Measurements from ENCODE around the gene TMEM14B. TPM values are rescaled to one million over a fixed set of nuclear protein-coding genes. Genes with fewer than 3 reads are reported as not detected.
A peak's percentile ranks its signal among the peaks of the same experiment; 100 is the strongest.

TMEM14B gene
- total and polyA plus RNA-seq, 9 of the 15 experiments (the other 6 are each of a cell fraction or from before 2014, with no cell fraction given) = 174 to 862 (median 263) TPM

GRCh38 chr6:10749734-10750133 lies 2.1 kb downstream of the TMEM14B start (continued):
- no peak for TF ChIP-seq CTCFL (IDR thresholded peaks at IDR 0.05; ENCODE audit: borderline replicate concordance, insufficient read depth, low read depth, low read length, poor library complexity, severe bottlenecking)
- no peak for TF ChIP-seq ZNF143 (CRISPR knock-in tag; IDR thresholded peaks at IDR 0.05)
- TF ChIP-seq SP2 (IDR thresholded peaks at IDR 0.05; ENCODE audit: extremely low read depth, low read depth, low read length, poor library complexity, severe bottlenecking) = no peak
- TF ChIP-seq NR2C2 (CRISPR knock-in tag; IDR thresholded peaks at IDR 0.05) = no peak
- no peak for TF ChIP-seq NR2C2 (tag; IDR thresholded peaks at IDR 0.05)
- no peak for TF ChIP-seq MYC (IDR thresholded peaks at IDR 0.05; ENCODE audit: low read depth, low read length)
- no peak for TF ChIP-seq MYC (CRISPR knock-in tag; IDR thresholded peaks at IDR 0.05; ENCODE audit: borderline replicate concordance, low read depth)
- no peak for TF ChIP-seq E2F6 (IDR thresholded peaks at IDR 0.05; ENCODE audit: borderline replicate concordance in 1 of 2, extremely low read depth in 1 of 2, insufficient read depth in 1 of 2, insufficient read length in 1 of 2, low read depth in 1 of 2, low read length in 1 of 2, poor library complexity in 1 of 2, severe bottlenecking in 1 of 2)
- no peak for TF ChIP-seq ZFP1 (CRISPR knock-in tag; IDR thresholded peaks at IDR 0.05)
- no peak for TF ChIP-seq ZNF253 (CRISPR knock-in tag; conservative IDR thresholded peaks at IDR 0.05)
- no peak for TF ChIP-seq ATF2 (CRISPR knock-in tag; IDR thresholded peaks at IDR 0.05)
- TF ChIP-seq PML (IDR thresholded peaks at IDR 0.05; ENCODE audit: low read length) = peak; percentile 84; the same call in 1 of the 2 replicates
- no peak for TF ChIP-seq POLR2G (IDR thresholded peaks at IDR 0.05; ENCODE audit: low read depth, low read length)
- no peak for TF ChIP-seq ZNF311 (CRISPR knock-in tag; IDR thresholded peaks at IDR 0.05)
- TF ChIP-seq SMAD4 (CRISPR knock-in tag; conservative IDR thresholded peaks at IDR 0.05) = peak; percentile 74
- TF ChIP-seq POLR2H (tag; IDR thresholded peaks at IDR 0.05; ENCODE audit: low read depth) = no peak
- no peak for TF ChIP-seq ARHGAP35 (IDR thresholded peaks at IDR 0.05; ENCODE audit: partially characterized antibody)
- TF ChIP-seq TCF7 (IDR thresholded peaks at IDR 0.05; ENCODE audit: borderline replicate concordance) = no peak
- TF ChIP-seq U2AF2 (optimal IDR thresholded peaks at IDR 0.05; ENCODE audit: low read depth, low read length) = no peak
- TF ChIP-seq ATF1 (CRISPR knock-in tag; IDR thresholded peaks at IDR 0.05) = no peak
- TF ChIP-seq ATF1 (tag; IDR thresholded peaks at IDR 0.05) = no peak
- TF ChIP-seq TEAD4 (IDR thresholded peaks at IDR 0.05; ENCODE audit: low read length) = peak; percentile 95
- no peak for TF ChIP-seq TEAD4 (CRISPR knock-in tag; IDR thresholded peaks at IDR 0.05; ENCODE audit: borderline replicate concordance)
- TF ChIP-seq ZC3H4 (CRISPR knock-in tag; IDR thresholded peaks at IDR 0.05; ENCODE audit: borderline replicate concordance) = no peak
- peak; percentile 86 for TF ChIP-seq DPF2 (IDR thresholded peaks at IDR 0.05)
- peak; percentile 68; the same call in 1 of the 2 replicates for TF ChIP-seq SMARCE1 (IDR thresholded peaks at IDR 0.05)
- peak; percentile 95 for TF ChIP-seq TCF3 (CRISPR knock-in tag; IDR thresholded peaks at IDR 0.05)
